GM23338 (cell line): ENCODE measurements around the gene VEPH1. TPM values are rescaled to one million over a fixed set of nuclear protein-coding genes. Genes with fewer than 3 reads are reported as not detected.

Experiments used
- ATAC-seq: fragments of 200-7000 bp; cut with Tn5 transposase; 3 replicates; pipeline ENCODE4 v1.9.1; 2020
- DNase-seq: peaks from one replicate; pipeline ENCODE4 v3.0.0-alpha.2; 2015; ENCODE audit warnings: low spot score
- H2AFZ ChIP-seq: fragments of 200-600 bp; sonication (generic); 2 replicates; pipeline ENCODE4 v1.8.0; 2016; ENCODE audit warnings: antibody characterized with exemption, mild to moderate bottlenecking, moderate library complexity
- H3F3A ChIP-seq: fragments of 200-600 bp; sonication (generic); replicated peaks from 2 replicates; pipeline ENCODE4 v1.8.0; 2017; ENCODE audit warnings: antibody characterized with exemption, mixed run types, low read depth
- H3K27ac ChIP-seq: fragments of 200-600 bp; sonication (generic); 2 replicates; pipeline ENCODE4 v1.6.1; 2016; ENCODE audit warnings: low read depth
- H3K27me3 ChIP-seq: fragments of 200-600 bp; sonication (generic); 2 replicates; pipeline ENCODE4 v1.8.0; 2016; ENCODE audit warnings: mild to moderate bottlenecking, mixed run types, moderate library complexity; ENCODE audit not compliant: insufficient read depth
- H3K36me3 ChIP-seq: fragments of 200-600 bp; sonication (generic); 2 replicates; pipeline ENCODE4 v1.8.0; 2016; ENCODE audit warnings: mild to moderate bottlenecking; ENCODE audit not compliant: insufficient read depth
- H3K4me1 ChIP-seq: fragments of 200-600 bp; sonication (generic); 2 replicates; pipeline ENCODE4 v1.8.0; 2016; ENCODE audit warnings: mild to moderate bottlenecking, moderate library complexity; ENCODE audit not compliant: insufficient read depth
- H3K4me2 ChIP-seq: fragments of 200-600 bp; sonication (generic); 2 replicates; pipeline ENCODE4 v1.7.1; 2017; ENCODE audit warnings: mixed run types
- H3K4me3 ChIP-seq: fragments of 200-600 bp; sonication (generic); 2 replicates; pipeline ENCODE4 v1.6.1; 2016; ENCODE audit warnings: mixed run types
- H3K79me2 ChIP-seq: fragments of 200-600 bp; sonication (generic); replicated peaks from 2 replicates; pipeline ENCODE4 v1.8.0; 2017; ENCODE audit warnings: mild to moderate bottlenecking; ENCODE audit not compliant: insufficient read depth
- H3K9me2 ChIP-seq: fragments of 200-600 bp; sonication (generic); 2 replicates; pipeline ENCODE4 v1.8.0; 2017; ENCODE audit not compliant: insufficient read depth
- H4K20me1 ChIP-seq: fragments of 200-600 bp; sonication (generic); replicated peaks from 2 replicates; pipeline ENCODE4 v1.8.0; 2017; ENCODE audit warnings: mild to moderate bottlenecking; ENCODE audit not compliant: insufficient read depth
- H3K27ac Mint-ChIP-seq: 2 replicates; pipeline ENCODE4 v1.8.0; 2020; ENCODE audit warnings: inconsistent platforms, mild to moderate bottlenecking, moderate library complexity, mixed read lengths
- H3K27me3 Mint-ChIP-seq: 3 replicates; pipeline ENCODE4 v1.8.0; 2022; ENCODE audit warnings: low read depth, mild to moderate bottlenecking, moderate library complexity, mixed read lengths, inconsistent platforms; ENCODE audit not compliant: insufficient read depth, poor library complexity
- H3K36me3 Mint-ChIP-seq: 3 replicates; pipeline ENCODE4 v1.8.0; 2021; ENCODE audit warnings: low read depth, mild to moderate bottlenecking, inconsistent platforms, moderate library complexity, mixed read lengths
- H3K4me1 Mint-ChIP-seq: 3 replicates; pipeline ENCODE4 v1.8.0; 2020; ENCODE audit warnings: mild to moderate bottlenecking, inconsistent platforms, mixed read lengths
- H3K4me3 Mint-ChIP-seq: 3 replicates; pipeline ENCODE4 v1.8.0; 2021; ENCODE audit warnings: moderate library complexity, mild to moderate bottlenecking, inconsistent platforms, mixed read lengths
- H3K9me3 Mint-ChIP-seq: 3 replicates; pipeline ENCODE4 v1.8.0; 2020; ENCODE audit warnings: moderate library complexity, mild to moderate bottlenecking, inconsistent platforms, mixed read lengths
- CREB1 ChIP-seq: fragments of 250-450 bp; sonication (Bioruptor Pico); IDR thresholded peaks from 2 replicates; pipeline ENCODE4 v1.5.0; 2020; ENCODE audit warnings: low read depth, mild to moderate bottlenecking, moderate library complexity
- ETS1 ChIP-seq: IDR thresholded peaks from 2 replicates; pipeline ENCODE4 v1.6.1; 2016; ENCODE audit warnings: antibody characterized with exemption
- EZH2phosphoT487 ChIP-seq: fragments of 200-600 bp; sonication (generic); IDR thresholded peaks from one replicate; pipeline ENCODE4 v1.8.1; 2018; ENCODE audit warnings: antibody characterized with exemption; ENCODE audit not compliant: unreplicated experiment
- JUNB ChIP-seq: IDR thresholded peaks from one replicate; pipeline ENCODE4 v1.6.1; 2016; ENCODE audit warnings: antibody characterized with exemption; ENCODE audit not compliant: unreplicated experiment
- NANOG ChIP-seq: IDR thresholded peaks from 2 replicates; pipeline ENCODE4 v1.6.1; 2016; ENCODE audit warnings: antibody characterized with exemption, borderline replicate concordance
- POLR2AphosphoS5 ChIP-seq: IDR thresholded peaks from 2 replicates; pipeline ENCODE4 v1.6.1; 2016; ENCODE audit warnings: antibody characterized with exemption, low read depth
- REST ChIP-seq: IDR thresholded peaks from one replicate; pipeline ENCODE4 v1.6.1; 2018; ENCODE audit warnings: antibody characterized with exemption; ENCODE audit not compliant: unreplicated experiment
- STAT1 ChIP-seq: IDR thresholded peaks from one replicate; pipeline ENCODE4 v1.6.1; 2016; ENCODE audit warnings: antibody characterized with exemption; ENCODE audit not compliant: unreplicated experiment
- ZNF114 ChIP-seq: fragments of 250-450 bp; sonication (Bioruptor Pico); IDR thresholded peaks from 2 replicates; pipeline ENCODE4 v1.5.0; 2020; ENCODE audit warnings: mild to moderate bottlenecking, moderate library complexity
- ZNF331 ChIP-seq: fragments of 250-450 bp; sonication (Bioruptor Pico); IDR thresholded peaks from 2 replicates; pipeline ENCODE4 v1.5.0; 2020; ENCODE audit warnings: low read depth, mild to moderate bottlenecking, moderate library complexity
- ZNF462 ChIP-seq: fragments of 250-450 bp; sonication (Bioruptor Pico); IDR thresholded peaks from 2 replicates; pipeline ENCODE4 v1.5.0; 2020; ENCODE audit warnings: mild to moderate bottlenecking, moderate library complexity
- polyA plus RNA-seq: library from polyadenylated mRNA; unstranded; fragments of >200 nt; fragmentation: Nextera tagmentation; extraction: Ambion mirVana; gene quantifications from 2 replicates; pipeline ENCODE4 v1.2.1, GENCODE V29; 2016
- total RNA-seq: library from RNA; depleted of rRNA; stranded (reverse); fragments of >200 nt; shearing (Covaris generic); gene quantifications from 2 replicates; pipeline ENCODE4 v1.2.3, GENCODE V29; 2014

The VEPH1 gene
- total and polyA plus RNA-seq, 2 experiments from 2014 or later, result 15.4 to 33.8 TPM

GRCh38 chr3:157282261-157283191 is 220.7 kb downstream of the VEPH1 start (continued):
- no peak for TF ChIP-seq ETS1
- TF ChIP-seq NANOG, result no peak
- TF ChIP-seq CREB1 (CRISPR knock-in tag), result no peak
- TF ChIP-seq POLR2AphosphoS5, result no peak
- TF ChIP-seq JUNB, result no peak
- no peak for TF ChIP-seq ZNF114
- TF ChIP-seq EZH2phosphoT487, result no peak
- no peak for TF ChIP-seq ZNF331 (CRISPR knock-in tag)

- Histone ChIP-seq H3K4me3 (no peak overlapping the region), H3K27ac (no peak overlapping the region), H3K4me1 (peaks cover 7% of the 10 kb centered on the region; the same call in 1 of the 2 replicates), H3F3A (no peaks in the 10 kb centered on the region), H3K4me2 (no peak overlapping the region), H4K20me1 (no peaks in the 10 kb centered on the region), H3K9me2 (no peaks in the 10 kb centered on the region), H2AFZ (no peak overlapping the region), H3K79me2 (no peaks in the 10 kb centered on the region), H3K36me3 (no peaks in the 10 kb centered on the region), H3K27me3 (no peaks in the 10 kb centered on the region)
- Mint-ChIP-seq H3K27me3 (no peaks in the 10 kb centered on the region), H3K36me3 (no peaks in the 10 kb centered on the region), H3K4me3 (no peak overlapping the region), H3K27ac (no peak overlapping the region), H3K9me3 (no peaks in the 10 kb centered on the region), H3K4me1 (peaks cover 8% of the 10 kb centered on the region)
- DNase-seq (no peak), ATAC-seq (no peak)
- TF ChIP-seq ZNF331 (CRISPR knock-in tag) (no peak), NANOG (no peak), ZNF462 (CRISPR knock-in tag) (no peak), STAT1 (no peak), JUNB (no peak), POLR2AphosphoS5 (no peak), ETS1 (no peak), EZH2phosphoT487 (no peak), CREB1 (CRISPR knock-in tag) (no peak), REST (no peak), ZNF114 (no peak)
These were observed 222.4 kb downstream of the VEPH1 start for GRCh38 chr3:157280786-157281185.
